NCI-H460 (cell line): ENCODE results near the gene ZBBX. TPM values are rescaled to one million over a fixed set of nuclear protein-coding genes. Genes with fewer than 3 reads are reported as not detected.

Experiments used
- total RNA-seq: library from RNA; depleted of rRNA; stranded (reverse); fragments of >200 nt; shearing (Covaris generic); gene quantifications from 2 replicates; pipeline ENCODE4 v1.2.3, GENCODE V29; 2014; rRNA removed

ZBBX gene
- total RNA-seq, 1 experiment from 2014 or later = 0.05 TPM

Other genes with a start within 250 kb of the ZBBX start
- not detected in 2 replicates for gene SERPINI2, start 93.7 kb upstream of the ZBBX start, total RNA-seq